ENCODE data around the gene CEP128. TPM values are rescaled to one million over a fixed set of nuclear protein-coding genes. Genes with fewer than 3 reads are reported as not detected.

The CEP128 gene
- total and polyA plus RNA-seq, 2 experiments from 2014 or later: 7.6 to 17.6 TPM

DNA sequence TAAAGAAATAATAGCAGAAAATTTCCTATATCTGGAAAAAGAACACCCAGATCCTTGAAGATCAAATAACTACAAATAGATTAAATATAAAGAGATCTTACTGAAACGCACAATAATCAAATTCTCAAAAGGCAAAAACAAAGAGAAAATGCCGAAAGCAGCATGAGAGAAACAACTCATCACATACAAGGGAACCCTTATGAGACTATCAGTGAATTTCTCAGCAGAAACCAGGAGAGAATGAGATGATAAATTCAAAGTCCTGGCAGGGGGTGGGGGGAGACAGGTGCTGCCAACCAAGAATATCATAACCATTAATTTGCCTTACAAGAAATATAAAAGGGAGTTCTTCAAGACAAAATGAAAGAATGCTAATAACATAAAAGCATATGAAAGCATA is 73.7 kb downstream of the CEP128 start (continued):
- TF ChIP-seq POLR2AphosphoS5 (IDR thresholded peaks at IDR 0.05; ENCODE audit: low read depth) (no peak), CREB1 (CRISPR knock-in tag; IDR thresholded peaks at IDR 0.05; ENCODE audit: low read depth) (no peak), EZH2 (IDR thresholded peaks at IDR 0.05; ENCODE audit: low read depth, unreplicated experiment) (no peak)
- TF ChIP-seq, protein P1, sequence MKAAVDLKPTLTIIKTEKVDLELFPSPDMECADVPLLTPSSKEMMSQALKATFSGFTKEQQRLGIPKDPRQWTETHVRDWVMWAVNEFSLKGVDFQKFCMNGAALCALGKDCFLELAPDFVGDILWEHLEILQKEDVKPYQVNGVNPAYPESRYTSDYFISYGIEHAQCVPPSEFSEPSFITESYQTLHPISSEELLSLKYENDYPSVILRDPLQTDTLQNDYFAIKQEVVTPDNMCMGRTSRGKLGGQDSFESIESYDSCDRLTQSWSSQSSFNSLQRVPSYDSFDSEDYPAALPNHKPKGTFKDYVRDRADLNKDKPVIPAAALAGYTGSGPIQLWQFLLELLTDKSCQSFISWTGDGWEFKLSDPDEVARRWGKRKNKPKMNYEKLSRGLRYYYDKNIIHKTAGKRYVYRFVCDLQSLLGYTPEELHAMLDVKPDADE (IDR thresholded peaks at IDR 0.05): no peak

DNA sequence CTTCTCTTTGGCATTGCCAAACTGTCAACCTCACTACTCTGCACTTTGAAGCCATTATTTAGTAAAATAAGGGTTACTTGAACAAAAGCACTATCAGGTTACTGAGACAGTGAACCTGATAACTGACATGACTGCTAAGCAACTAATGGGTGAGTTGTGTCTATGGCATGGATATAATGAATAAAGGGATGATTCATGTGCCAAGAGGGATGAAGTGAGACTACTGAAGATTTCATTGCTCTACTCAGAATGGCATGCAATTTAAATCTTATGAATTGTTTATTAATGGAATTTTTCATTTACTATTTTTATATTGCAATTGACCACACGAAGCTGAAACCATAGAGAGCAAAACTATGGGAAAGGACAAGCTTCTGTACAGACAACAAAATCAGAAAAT is 74.4 kb downstream of the CEP128 start:
- no peaks in the 10 kb centered on the region for H4K20me1 ChIP-seq (replicated peaks; ENCODE audit: insufficient read depth)
- no peaks in the 10 kb centered on the region for H3K27me3 ChIP-seq (ENCODE audit: insufficient read depth)
- Mint-ChIP-seq H3K4me3 (no peak overlapping the region), H3K4me1 (no peaks in the 10 kb centered on the region), H3K27ac (no peak overlapping the region), H3K9me3 (peaks cover 17% of the 10 kb centered on the region), H3K27me3 (ENCODE audit: insufficient read depth, low read depth, poor library complexity) (peaks cover 2% of the 10 kb centered on the region), H3K36me3 (ENCODE audit: low read depth) (peaks cover 32% of the 10 kb centered on the region)
- no peaks in the 10 kb centered on the region for H3K79me2 ChIP-seq (replicated peaks; ENCODE audit: insufficient read depth)
- H3K4me1 ChIP-seq (ENCODE audit: insufficient read depth): no peaks in the 10 kb centered on the region
- no peaks in the 10 kb centered on the region for H3K36me3 ChIP-seq (ENCODE audit: insufficient read depth)
- H2AFZ ChIP-seq: no peak overlapping the region
- no peak overlapping the region for H3K4me2 ChIP-seq
- H3K27ac ChIP-seq (ENCODE audit: low read depth): no peak overlapping the region
- ATAC-seq: no peak
- H3K9me2 ChIP-seq (ENCODE audit: insufficient read depth): no peaks in the 10 kb centered on the region
- no peak for DNase-seq (ENCODE audit: low spot score)
- no peaks in the 10 kb centered on the region for H3F3A ChIP-seq (replicated peaks; ENCODE audit: low read depth)
- H3K4me3 ChIP-seq: no peak overlapping the region
- TF ChIP-seq POLR2AphosphoS5 (IDR thresholded peaks at IDR 0.05; ENCODE audit: low read depth): no peak
- TF ChIP-seq JUNB (IDR thresholded peaks at IDR 0.05; ENCODE audit: unreplicated experiment): no peak
- TF ChIP-seq EZH2phosphoT487 (IDR thresholded peaks at IDR 0.05; ENCODE audit: unreplicated experiment): no peak
- TF ChIP-seq, protein P1 (IDR thresholded peaks at IDR 0.05): no peak
- no peak for TF ChIP-seq CREB1 (CRISPR knock-in tag; IDR thresholded peaks at IDR 0.05; ENCODE audit: low read depth)
- no peak for TF ChIP-seq ZNF331 (CRISPR knock-in tag; IDR thresholded peaks at IDR 0.05; ENCODE audit: low read depth)
- TF ChIP-seq, protein P2, sequence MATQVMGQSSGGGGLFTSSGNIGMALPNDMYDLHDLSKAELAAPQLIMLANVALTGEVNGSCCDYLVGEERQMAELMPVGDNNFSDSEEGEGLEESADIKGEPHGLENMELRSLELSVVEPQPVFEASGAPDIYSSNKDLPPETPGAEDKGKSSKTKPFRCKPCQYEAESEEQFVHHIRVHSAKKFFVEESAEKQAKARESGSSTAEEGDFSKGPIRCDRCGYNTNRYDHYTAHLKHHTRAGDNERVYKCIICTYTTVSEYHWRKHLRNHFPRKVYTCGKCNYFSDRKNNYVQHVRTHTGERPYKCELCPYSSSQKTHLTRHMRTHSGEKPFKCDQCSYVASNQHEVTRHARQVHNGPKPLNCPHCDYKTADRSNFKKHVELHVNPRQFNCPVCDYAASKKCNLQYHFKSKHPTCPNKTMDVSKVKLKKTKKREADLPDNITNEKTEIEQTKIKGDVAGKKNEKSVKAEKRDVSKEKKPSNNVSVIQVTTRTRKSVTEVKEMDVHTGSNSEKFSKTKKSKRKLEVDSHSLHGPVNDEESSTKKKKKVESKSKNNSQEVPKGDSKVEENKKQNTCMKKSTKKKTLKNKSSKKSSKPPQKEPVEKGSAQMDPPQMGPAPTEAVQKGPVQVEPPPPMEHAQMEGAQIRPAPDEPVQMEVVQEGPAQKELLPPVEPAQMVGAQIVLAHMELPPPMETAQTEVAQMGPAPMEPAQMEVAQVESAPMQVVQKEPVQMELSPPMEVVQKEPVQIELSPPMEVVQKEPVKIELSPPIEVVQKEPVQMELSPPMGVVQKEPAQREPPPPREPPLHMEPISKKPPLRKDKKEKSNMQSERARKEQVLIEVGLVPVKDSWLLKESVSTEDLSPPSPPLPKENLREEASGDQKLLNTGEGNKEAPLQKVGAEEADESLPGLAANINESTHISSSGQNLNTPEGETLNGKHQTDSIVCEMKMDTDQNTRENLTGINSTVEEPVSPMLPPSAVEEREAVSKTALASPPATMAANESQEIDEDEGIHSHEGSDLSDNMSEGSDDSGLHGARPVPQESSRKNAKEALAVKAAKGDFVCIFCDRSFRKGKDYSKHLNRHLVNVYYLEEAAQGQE (IDR thresholded peaks at IDR 0.05; ENCODE audit: unreplicated experiment): no peak
- TF ChIP-seq NANOG (IDR thresholded peaks at IDR 0.05; ENCODE audit: borderline replicate concordance): no peak
- no peak for TF ChIP-seq ZNF462 (CRISPR knock-in tag; IDR thresholded peaks at IDR 0.05)
- TF ChIP-seq EZH2 (IDR thresholded peaks at IDR 0.05; ENCODE audit: low read depth, unreplicated experiment): no peak
- TF ChIP-seq STAT1 (IDR thresholded peaks at IDR 0.05; ENCODE audit: unreplicated experiment): no peak
- no peak for TF ChIP-seq ZNF114 (CRISPR knock-in tag; IDR thresholded peaks at IDR 0.05)
